Retinal pigment epithelial cell (primary cell): ENCODE results near the gene ACHE.

ENCODE experiments used
- DNase-seq: peaks from one replicate; pipeline ENCODE4 v3.0.0-alpha.2; 2010; ENCODE audit warnings: low read depth
- H3K4me3 ChIP-seq: 2 replicates; pipeline ENCODE4 v1.5.1; 2011; ENCODE audit warnings: mild to moderate bottlenecking, low read length, control low read depth, moderate library complexity
- CTCF ChIP-seq: conservative IDR thresholded peaks from 2 replicates; pipeline ENCODE4 v1.5.1; 2011; ENCODE audit warnings: low read depth, low read length, control low read depth, inconsistent platforms

The ACHE gene

GRCh38 chr7:100864263-100864845 is 31.3 kb downstream of the ACHE start:
- no peak for DNase-seq
- no peak overlapping the region for H3K4me3 ChIP-seq
- no peak for TF ChIP-seq CTCF

- no peak overlapping the region for H3K4me3 ChIP-seq
- no peak for DNase-seq
- TF ChIP-seq CTCF: no peak
Observed at GRCh38 chr7:100863406-100863950, 32.2 kb downstream of the ACHE start.

GRCh38 chr7:100861616-100861985 is 34.1 kb downstream of the ACHE start:
- TF ChIP-seq CTCF: no peak
- no peak overlapping the region for H3K4me3 ChIP-seq
- no peak for DNase-seq

- no peak for DNase-seq
- TF ChIP-seq CTCF: no peak
- no peak overlapping the region for H3K4me3 ChIP-seq
Observed at GRCh38 chr7:100860702-100861615, 34.7 kb downstream of the ACHE start.

GRCh38 chr7:100859856-100860255 is 35.8 kb downstream of the ACHE start:
- no peak for TF ChIP-seq CTCF
- no peak overlapping the region for H3K4me3 ChIP-seq
- DNase-seq: no peak

GRCh38 chr7:100856871-100857282 is 38.8 kb downstream of the ACHE start:
- DNase-seq: no peak
- no peak overlapping the region for H3K4me3 ChIP-seq
- TF ChIP-seq CTCF: no peak
